H1 (cell line): Measurements from ENCODE around the gene NBPF1. TPM values are rescaled to one million over a fixed set of nuclear protein-coding genes. Genes with fewer than 3 reads are reported as not detected.
"Not testable (repeated sequence)": the region's sequence is repeated elsewhere in the genome, so short reads cannot be mapped to it uniquely, and the experiment has no call there.

ENCODE experiments used
- CTCF ChIA-PET: fragments of 300-600 bp; sonication (Branson Sonifier 250); formaldehyde crosslinking; loops from one replicate; lab custom pipeline; 2021; ENCODE audit not compliant: partially characterized antibody; lab: Charles Lee
- POLR2A ChIA-PET: fragments of 300-600 bp; sonication (Branson Sonifier 250); formaldehyde crosslinking; loops from one replicate; lab custom pipeline; 2021; ENCODE audit warnings: inconsistent platforms; ENCODE audit not compliant: partially characterized antibody; lab: Charles Lee
- DNase-seq, 2 experiments: peaks; one replicate each; pipeline versions ENCODE4 v3.0.0 to v3.0.0-alpha.2; 2010 to 2022; ENCODE audit warnings: low spot score in 2 of 2, low read depth in 1 of 2, mixed read lengths in 1 of 2
- FAIRE-seq: peaks from 2 replicates; lab custom pipeline; 2011; peaks lifted over from hg19 to GRCh38; lab: Jason Lieb, UNC
- H2AFZ ChIP-seq: 2 replicates; pipeline ENCODE4 v1.8.1; 2012; ENCODE audit warnings: low read length, inconsistent platforms
- H2AK5ac ChIP-seq: 2 replicates; pipeline ENCODE4 v1.6.1; 2013; ENCODE audit warnings: low read depth, low read length
- H2BK120ac ChIP-seq: replicated peaks from 2 replicates; pipeline ENCODE3; 2013; ENCODE audit warnings: low read depth, low read length, inconsistent platforms
- H2BK12ac ChIP-seq: 2 replicates; pipeline ENCODE4 v1.6.1; 2013; ENCODE audit warnings: low read depth, low read length
- H2BK15ac ChIP-seq: 2 replicates; pipeline ENCODE4 v1.6.1; 2013; ENCODE audit warnings: low read length
- H2BK20ac ChIP-seq: 2 replicates; pipeline ENCODE4 v1.6.1; 2013; ENCODE audit warnings: low read length
- H2BK5ac ChIP-seq: 2 replicates; pipeline ENCODE4 v1.6.1; 2013; ENCODE audit warnings: low read depth, low read length
- H3K14ac ChIP-seq: 2 replicates; pipeline ENCODE4 v1.6.1; 2013; ENCODE audit warnings: inconsistent platforms; ENCODE audit not compliant: insufficient read length
- H3K18ac ChIP-seq: 2 replicates; pipeline ENCODE4 v1.6.1; 2013; ENCODE audit warnings: low read length; ENCODE audit errors: extremely low read depth
- H3K23ac ChIP-seq: 2 replicates; pipeline ENCODE4 v1.6.1; 2013; ENCODE audit warnings: inconsistent platforms; ENCODE audit not compliant: insufficient read length
- H3K23me2 ChIP-seq: 2 replicates; pipeline ENCODE4 v1.6.1; 2013; ENCODE audit warnings: low read depth, low read length
- H3K27ac ChIP-seq: 2 replicates; pipeline ENCODE4 v1.6.1; 2011; ENCODE audit warnings: low read depth, low read length, inconsistent platforms
- H3K27me3 ChIP-seq, 4 experiments: replicated peaks in 1 of 4; 1 replicate in 1 of 4; 2 replicates in 3 of 4; pipeline versions ENCODE4 v1.6.1 to v1.8.1; 2011 to 2013; ENCODE audit warnings: low read length in 3 of 4, mild to moderate bottlenecking in 3 of 4, inconsistent platforms in 2 of 4, mixed read lengths in 2 of 4, moderate library complexity in 1 of 4; ENCODE audit not compliant: control insufficient read depth in 3 of 4, insufficient read depth in 3 of 4; ENCODE audit errors: extremely low read depth in 1 of 4
- H3K36me3 ChIP-seq, 4 experiments: 2 replicates each; pipeline versions ENCODE4 v1.6.1 to v1.8.1; 2011 to 2013; ENCODE audit warnings: mild to moderate bottlenecking in 4 of 4, low read length in 3 of 4, moderate library complexity in 2 of 4, control low read depth in 1 of 4, inconsistent platforms in 1 of 4; ENCODE audit not compliant: insufficient read depth in 4 of 4, control insufficient read depth in 2 of 4
- H3K4ac ChIP-seq: replicated peaks from 2 replicates; pipeline ENCODE3; 2013; ENCODE audit warnings: low read length, low read depth, mixed read lengths, inconsistent platforms; ENCODE audit not compliant: insufficient read length
- H3K4me1 ChIP-seq, 4 experiments: replicated peaks in 1 of 4; 1 replicate in 1 of 4; 2 replicates in 3 of 4; pipeline versions ENCODE4 v1.6.1 to v1.8.1; 2011 to 2013; ENCODE audit warnings: low read length in 3 of 4, inconsistent platforms in 2 of 4, mixed read lengths in 1 of 4; ENCODE audit not compliant: insufficient read depth in 4 of 4, control insufficient read depth in 3 of 4
- H3K4me2 ChIP-seq, 2 experiments: 2 replicates each; pipeline versions ENCODE4 v1.6.1 to v1.8.1; 2011 to 2013; ENCODE audit warnings: low read depth in 2 of 2, low read length in 2 of 2, control low read depth in 1 of 2, inconsistent platforms in 1 of 2, mild to moderate bottlenecking in 1 of 2; ENCODE audit not compliant: insufficient read depth in 1 of 2
- H3K4me3 ChIP-seq, 4 experiments: fragments of 200-600, 300-600 bp in 1 of 4; sonication (generic), shearing (Covaris generic), sonication (Bioruptor Twin) in 1 of 4; 2 replicates each; pipeline versions ENCODE4 v1.5.1 to v1.8.1; 2011 to 2016; ENCODE audit warnings: low read length in 4 of 4, low read depth in 3 of 4, control low read depth in 2 of 4, inconsistent platforms in 2 of 4, mild to moderate bottlenecking in 2 of 4, mixed read lengths in 1 of 4, moderate library complexity in 1 of 4; ENCODE audit not compliant: insufficient read depth in 2 of 4; ENCODE audit errors: extremely low read depth in 1 of 4
- H3K56ac ChIP-seq: replicated peaks from 2 replicates; pipeline ENCODE3; 2013; ENCODE audit warnings: low read depth, mild to moderate bottlenecking, mixed read lengths, low read length, inconsistent platforms; ENCODE audit not compliant: insufficient read length
- H3K79me1 ChIP-seq: 2 replicates; pipeline ENCODE4 v1.6.1; 2013; ENCODE audit warnings: low read depth, low read length, control low read depth
- H3K79me2 ChIP-seq, 2 experiments: 2 replicates each; pipeline versions ENCODE4 v1.6.1 to v1.8.1; 2012 to 2013; ENCODE audit warnings: low read length in 2 of 2, mild to moderate bottlenecking in 2 of 2, inconsistent platforms in 1 of 2; ENCODE audit not compliant: insufficient read depth in 2 of 2, control insufficient read depth in 1 of 2
- H3K9ac ChIP-seq, 4 experiments: replicated peaks in 1 of 4; 1 replicate in 1 of 4; 2 replicates in 3 of 4; pipeline versions ENCODE4 v1.6.1 to v1.8.1; 2011 to 2013; ENCODE audit warnings: low read depth in 3 of 4, low read length in 3 of 4, control low read depth in 2 of 4, mild to moderate bottlenecking in 2 of 4, moderate library complexity in 2 of 4, inconsistent platforms in 1 of 4; ENCODE audit errors: extremely low read depth in 1 of 4
- H3K9me3 ChIP-seq, 2 experiments: 2 replicates each; pipeline versions ENCODE4 v1.6.1 to v1.8.1; 2012 to 2013; ENCODE audit warnings: mild to moderate bottlenecking in 2 of 2, moderate library complexity in 2 of 2, control low read depth in 1 of 2, inconsistent platforms in 1 of 2, low read depth in 1 of 2, low read length in 1 of 2, mixed read lengths in 1 of 2; ENCODE audit not compliant: insufficient read depth in 2 of 2
- H4K20me1 ChIP-seq, 2 experiments: replicated peaks in 1 of 2; 2 replicates each; pipeline versions ENCODE3 to v1.8.1; 2011 to 2013; ENCODE audit warnings: inconsistent platforms in 2 of 2, low read length in 2 of 2, mild to moderate bottlenecking in 1 of 2; ENCODE audit not compliant: insufficient read depth in 2 of 2, control insufficient read depth in 1 of 2
- H4K5ac ChIP-seq: 2 replicates; pipeline ENCODE4 v1.6.1; 2013; ENCODE audit warnings: low read length, low read depth, mixed read lengths, inconsistent platforms; ENCODE audit not compliant: insufficient read length
- H4K8ac ChIP-seq: 2 replicates; pipeline ENCODE4 v1.8.0; 2013; ENCODE audit warnings: mild to moderate bottlenecking, moderate library complexity, low read length, inconsistent platforms; ENCODE audit not compliant: insufficient read depth; ENCODE audit errors: extremely low read depth
- H4K91ac ChIP-seq: replicated peaks from 2 replicates; pipeline ENCODE3; 2013; ENCODE audit warnings: low read length, mixed read lengths, inconsistent platforms; ENCODE audit not compliant: insufficient read length
- WGBS, 2 experiments: shearing (Covaris generic) in 1 of 2; methylation state at CpG; one replicate each; pipeline versions ENCODE4 v1.1.6 to v1.1.7; 2013 to 2015; ENCODE audit warnings: low lambda C conversion rate in 2 of 2, mixed read lengths in 2 of 2, inconsistent platforms in 1 of 2, low coverage in 1 of 2, missing lambda C conversion rate in 1 of 2; ENCODE audit not compliant: insufficient replicate concordance in 2 of 2, insufficient coverage in 1 of 2, insufficient read length in 1 of 2; ENCODE audit errors: extremely low coverage in 1 of 2, missing lambda C conversion rate in 1 of 2; 5-methylcytosine and 5-hydroxymethylcytosine counted together
- polyA plus RNA-seq, 7 experiments: library from polyadenylated mRNA; depleted of rRNA in 3 of 7; stranded (reverse) in 5 of 7; unstranded in 2 of 7; fragments of >200 nt in 5 of 7; fragments of 200-250 nt in 2 of 7; gene quantifications; 1 replicate in 5 of 7; 2 replicates in 1 of 7; 4 replicates in 1 of 7; pipeline versions ENCODE4 v1.2.1 to v1.2.3, GENCODE V29; 2011 to 2013; ENCODE audit warnings: missing spikeins in 2 of 7, mixed read lengths in 2 of 7
- total RNA-seq: library from RNA; stranded (reverse); fragmentation: NEBNext Ultra II Directional; extraction: Animal tissue kit (Norgen Biotek cat#: 25700); gene quantifications from 2 replicates; pipeline ENCODE4 v1.2.1, GENCODE V29; 2021

NBPF1 gene
- total and polyA plus RNA-seq, 2 of the 8 experiments (the other 6 are each of a cell fraction or from before 2014, with no cell fraction given): 9.6 to 19.3 TPM

DNA sequence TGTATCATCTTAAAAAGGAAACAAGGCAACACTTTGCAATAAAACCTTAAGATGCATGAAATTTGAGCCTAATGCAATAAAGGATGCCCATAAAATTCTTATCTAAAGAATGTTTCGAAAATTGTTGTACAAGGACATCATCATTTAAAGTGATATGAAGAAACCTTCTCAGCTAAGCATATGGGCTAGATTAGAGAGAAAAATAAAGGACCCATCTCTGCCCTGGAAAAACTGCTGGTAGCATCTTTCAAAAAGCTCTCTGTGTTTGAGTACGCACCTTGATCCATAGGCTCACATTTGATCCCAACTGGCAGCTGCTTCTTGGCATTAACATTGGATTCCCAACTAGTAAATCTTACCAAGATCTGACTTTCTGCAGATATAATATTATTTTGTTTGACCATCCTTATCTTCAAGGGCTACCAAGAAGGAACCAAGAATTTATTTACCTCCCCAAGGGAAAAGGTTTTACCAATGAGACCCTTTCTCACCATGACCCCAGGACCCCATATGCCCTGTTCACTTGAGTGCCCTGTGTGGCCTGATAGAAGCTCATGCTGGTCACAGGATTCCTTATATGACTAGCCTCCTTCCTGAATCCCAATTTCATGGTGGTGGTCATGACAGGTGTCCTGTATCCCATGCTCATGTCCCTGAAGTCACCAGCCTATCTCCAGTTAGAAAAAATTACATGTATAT lies 8.7 kb downstream of the NBPF1 start:
- H3K23me2 ChIP-seq, H3K4me1 ChIP-seq, H2AK5ac ChIP-seq, H3K9me3 ChIP-seq, H3K27me3 ChIP-seq, H4K5ac ChIP-seq, H2AFZ ChIP-seq, H3K79me1 ChIP-seq, H3K9ac ChIP-seq, H3K14ac ChIP-seq, DNase-seq, H4K8ac ChIP-seq, H2BK5ac ChIP-seq, H3K27ac ChIP-seq, H3K4me3 ChIP-seq, H2BK20ac ChIP-seq, H2BK120ac ChIP-seq, H3K79me2 ChIP-seq, H3K4me2 ChIP-seq, H4K20me1 ChIP-seq, H3K36me3 ChIP-seq, H3K18ac ChIP-seq, H3K56ac ChIP-seq, H2BK15ac ChIP-seq, H2BK12ac ChIP-seq, FAIRE-seq, H4K91ac ChIP-seq, H3K23ac ChIP-seq, H3K4ac ChIP-seq: not testable (repeated sequence)
- POLR2A ChIA-PET: interaction anchor here (1.2 to 1.5 kb wide), 2 partner anchors 10 to 11 kb away, joined by 4 to 5 read pairs; no protein-coding TSS in a partner anchor
- CTCF ChIA-PET: interaction anchor here (0.8 to 4.6 kb wide), 6 partner anchors 9 to 89 kb away, joined by 3 to 31 read pairs (median 12); partner anchors contain the start of gene NBPF1
- 96% methylated on average over 1 of the region's 2 CpGs; no CpG with 5 or more reads in 1 of the 2 experiments for WGBS, 2 experiments
